Lower leg skin (tissue), 4 donors: ENCODE data around the gene PRELID2. TPM values are rescaled to one million over a fixed set of nuclear protein-coding genes. Genes with fewer than 3 reads are reported as not detected.
"Not testable (repeated sequence)": the region's sequence is repeated elsewhere in the genome, so short reads cannot be mapped to it uniquely, and the experiment has no call there.

Experiments used
- DNase-seq, 2 donors: peaks; one replicate each; pipeline ENCODE4 v3.0.0-alpha.2; 2019; ENCODE audit warnings: low spot score in 2 of 2
- H3K4me3 ChIP-seq: fragments of 200-600 bp; sonication (generic); 2 replicates; pipeline ENCODE4 v1.5.1; 2017; ENCODE audit warnings: mild to moderate bottlenecking, low read depth; ENCODE audit not compliant: poor library complexity, severe bottlenecking
- POLR2A ChIP-seq, 2 donors: fragments of 450-650 bp; IDR thresholded peaks; one replicate each; pipeline ENCODE4 v1.6.1; 2016 to 2017; ENCODE audit warnings: antibody characterized with exemption in 2 of 2, mild to moderate bottlenecking in 1 of 2, moderate library complexity in 1 of 2
- WGBS, 2 donors: methylation state at CpG; one replicate each; pipeline ENCODE4 v1.1.5; 2018; 5-methylcytosine and 5-hydroxymethylcytosine counted together
- intact Hi-C: fragments of 100-400 bp; cut with DNase I; formaldehyde crosslinking; loops from one replicate; pipeline ENCODE4 v1.15.0; 2023; ENCODE audit warnings: low total_unique reads
- total RNA-seq, 4 donors: library from RNA; depleted of rRNA; stranded (reverse); fragments of >200 nt; gene quantifications; one replicate each; pipeline ENCODE4 v1.1.0, GENCODE V29; 2016
- TF ChIP-seq, protein P1 (sequence below), 3 donors: fragments of 450-650 bp; IDR thresholded peaks; one replicate each; pipeline ENCODE4 v1.5.1; 2016; ENCODE audit warnings: antibody characterized with exemption in 3 of 3, mild to moderate bottlenecking in 3 of 3, moderate library complexity in 2 of 3

Gene PRELID2
- total RNA-seq, 4 donors from 2014 or later, result 2.9 to 6.4 (median 4.7) TPM

DNA sequence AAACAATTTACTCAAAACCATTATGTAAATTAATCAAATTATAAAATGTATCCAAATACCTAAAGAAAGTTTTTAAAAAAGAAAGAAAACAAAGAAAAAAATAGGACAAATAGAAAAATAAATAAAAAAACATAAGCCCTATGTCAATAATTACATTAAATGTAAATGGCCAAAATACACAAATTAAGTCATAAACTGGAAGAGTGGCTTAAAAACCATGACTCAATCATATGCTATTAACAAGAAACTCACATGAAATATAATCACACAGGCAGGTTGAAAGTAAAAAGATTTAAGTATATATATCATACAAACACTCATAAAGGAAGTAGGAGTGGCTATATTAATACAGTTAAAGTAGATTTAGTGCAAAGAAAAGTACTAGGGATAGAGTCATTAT, 95.3 kb downstream of the PRELID2 start:
- intact Hi-C loops, result no loop called here

DNA sequence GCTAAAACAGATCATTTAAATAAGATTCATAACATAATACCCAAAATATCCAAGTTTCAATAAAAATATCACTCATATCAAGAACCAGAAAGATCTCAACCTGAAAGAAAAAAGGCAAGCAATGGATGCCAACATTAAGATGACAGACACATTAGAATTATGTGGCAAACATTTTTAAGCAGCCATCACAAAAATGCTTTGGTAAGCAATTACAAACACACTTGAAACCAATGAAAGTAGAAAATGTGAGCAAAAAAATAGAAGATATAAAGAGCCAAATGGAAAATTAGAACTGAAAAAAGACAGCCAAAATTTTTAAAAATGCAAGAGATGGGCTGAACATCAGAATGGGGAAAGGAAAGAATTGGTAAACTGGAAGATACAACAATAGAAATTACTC, 96.9 kb downstream of the PRELID2 start:
- TF ChIP-seq, protein P1, sequence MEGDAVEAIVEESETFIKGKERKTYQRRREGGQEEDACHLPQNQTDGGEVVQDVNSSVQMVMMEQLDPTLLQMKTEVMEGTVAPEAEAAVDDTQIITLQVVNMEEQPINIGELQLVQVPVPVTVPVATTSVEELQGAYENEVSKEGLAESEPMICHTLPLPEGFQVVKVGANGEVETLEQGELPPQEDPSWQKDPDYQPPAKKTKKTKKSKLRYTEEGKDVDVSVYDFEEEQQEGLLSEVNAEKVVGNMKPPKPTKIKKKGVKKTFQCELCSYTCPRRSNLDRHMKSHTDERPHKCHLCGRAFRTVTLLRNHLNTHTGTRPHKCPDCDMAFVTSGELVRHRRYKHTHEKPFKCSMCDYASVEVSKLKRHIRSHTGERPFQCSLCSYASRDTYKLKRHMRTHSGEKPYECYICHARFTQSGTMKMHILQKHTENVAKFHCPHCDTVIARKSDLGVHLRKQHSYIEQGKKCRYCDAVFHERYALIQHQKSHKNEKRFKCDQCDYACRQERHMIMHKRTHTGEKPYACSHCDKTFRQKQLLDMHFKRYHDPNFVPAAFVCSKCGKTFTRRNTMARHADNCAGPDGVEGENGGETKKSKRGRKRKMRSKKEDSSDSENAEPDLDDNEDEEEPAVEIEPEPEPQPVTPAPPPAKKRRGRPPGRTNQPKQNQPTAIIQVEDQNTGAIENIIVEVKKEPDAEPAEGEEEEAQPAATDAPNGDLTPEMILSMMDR (IDR thresholded peaks at IDR 0.05), result no peak
- no peak for TF ChIP-seq POLR2A (IDR thresholded peaks at IDR 0.05)
- no peak for DNase-seq
- intact Hi-C loops, result no loop called here
- H3K4me3 ChIP-seq, result no peak overlapping the region

More for the DNA sequence above, 95.3 kb downstream of the PRELID2 start:
- no peak for TF ChIP-seq POLR2A (IDR thresholded peaks at IDR 0.05)
- TF ChIP-seq, protein P1 (IDR thresholded peaks at IDR 0.05), result no peak
- DNase-seq, result no peak
- no peak overlapping the region for H3K4me3 ChIP-seq

- WGBS, 2 donors, result 94 to 100% methylated on average over 1 of the region's 1 CpG
Observed at GRCh38 chr5:145737578-145737977, 97.6 kb downstream of the PRELID2 start.

GRCh38 chr5:145729956-145730355, 105.2 kb downstream of the PRELID2 start:
- 83 to 95% methylated on average over 1 of the region's 1 CpG for WGBS, 2 donors

More at GRCh38 chr5:145737578-145737977, 97.6 kb downstream of the PRELID2 start:
- no peak for TF ChIP-seq POLR2A (IDR thresholded peaks at IDR 0.05)
- TF ChIP-seq, protein P1 (IDR thresholded peaks at IDR 0.05), result no peak
- intact Hi-C loops, result no loop called here
- H3K4me3 ChIP-seq, result no peak overlapping the region
- no peak for DNase-seq

GRCh38 chr5:145723516-145723915, 111.6 kb downstream of the PRELID2 start:
- H3K4me3 ChIP-seq, result no peak overlapping the region
- no peak for DNase-seq
- intact Hi-C loops, result no loop called here
- 29 to 35% methylated on average over 1 of the region's 1 CpG for whole genome bisulfite sequencing, 2 donors
- TF ChIP-seq, protein P1 (IDR thresholded peaks at IDR 0.05), result no peak
- TF ChIP-seq POLR2A (IDR thresholded peaks at IDR 0.05), result no peak

More at GRCh38 chr5:145729956-145730355, 105.2 kb downstream of the PRELID2 start:
- intact Hi-C loops, DNase-seq, H3K4me3 ChIP-seq: not testable (repeated sequence)

DNA sequence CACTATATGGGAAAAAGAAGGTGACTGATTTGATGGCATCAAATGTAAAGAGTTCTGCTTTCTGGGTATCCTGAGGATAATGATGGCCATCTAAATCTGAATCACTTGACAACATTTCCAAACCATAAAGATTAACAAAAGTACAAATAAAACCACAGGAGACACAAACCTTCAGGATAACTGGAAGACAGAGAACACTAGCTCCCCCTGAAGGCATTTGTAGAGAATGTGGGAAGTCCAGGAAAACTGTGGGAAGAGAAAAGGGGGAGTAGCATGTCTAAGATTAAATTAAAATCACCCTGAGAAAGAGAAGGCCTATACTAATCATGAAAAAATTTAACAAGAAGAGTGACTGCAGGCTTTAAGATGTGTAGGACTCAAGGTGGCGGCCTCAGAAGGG, 116.2 kb downstream of the PRELID2 start:
- TF ChIP-seq, protein P1 (IDR thresholded peaks at IDR 0.05), result no peak
- TF ChIP-seq POLR2A (IDR thresholded peaks at IDR 0.05), result no peak
- intact Hi-C loops, result no loop called here
- WGBS, 2 donors, result 94 to 100% methylated on average over 1 of the region's 1 CpG
- no peak for DNase-seq
- no peak overlapping the region for H3K4me3 ChIP-seq
